Stimulated activated CD4-positive, alpha-beta T cell treated with anti-CD3 and anti-CD28 coated beads, Interleukin-1b, Interleukin-23, amount 100 ng/mL, for 24 hours (primary cell): ENCODE measurements around the gene SELENON.

Source experiments
- DNase-seq, 4 experiments: peaks; one replicate each; pipeline ENCODE4 v3.0.0-alpha.2; 2020; ENCODE audit warnings: low read depth in 4 of 4, low spot score in 1 of 4

SELENON gene

DNA sequence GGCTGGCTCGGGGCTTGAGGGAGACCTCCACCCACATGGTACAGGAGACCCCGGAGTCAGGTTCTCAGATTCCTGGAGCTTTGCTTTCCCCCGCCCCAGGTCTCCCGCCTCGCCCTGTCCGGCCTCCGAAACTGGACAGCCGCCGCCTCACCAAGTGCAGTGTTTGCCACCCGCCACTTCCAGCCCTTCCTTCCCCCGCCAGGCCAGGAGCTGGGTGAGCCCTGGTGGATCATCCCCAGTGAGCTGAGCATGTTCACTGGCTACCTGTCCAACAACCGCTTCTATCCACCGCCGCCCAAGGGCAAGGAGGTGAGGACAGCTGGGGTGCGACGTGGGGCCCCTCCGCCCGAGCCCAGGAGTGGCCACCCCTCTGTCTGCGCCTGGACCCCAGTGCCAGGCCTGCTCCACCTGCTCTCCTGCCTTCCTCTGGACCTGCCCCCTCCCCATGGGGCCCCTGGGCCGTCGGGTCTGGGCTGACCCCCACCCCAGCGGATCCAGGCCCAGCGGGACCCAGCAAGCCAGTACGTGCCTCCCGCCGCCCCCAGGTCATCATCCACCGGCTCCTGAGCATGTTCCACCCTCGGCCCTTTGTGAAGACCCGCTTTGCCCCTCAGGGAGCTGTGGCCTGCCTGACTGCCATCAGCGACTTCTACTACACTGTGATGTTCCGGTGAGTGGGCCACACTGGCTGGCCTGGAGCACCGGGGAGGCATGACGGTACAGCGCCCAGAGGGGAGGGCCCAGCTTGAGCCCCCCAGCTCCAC, 8.7 kb downstream of the SELENON start:
- DNase-seq, result no peak

- DNase-seq, result no peak
These were observed 9.4 kb downstream of the SELENON start for GRCh38 chr1:25809283-25809926.

DNA sequence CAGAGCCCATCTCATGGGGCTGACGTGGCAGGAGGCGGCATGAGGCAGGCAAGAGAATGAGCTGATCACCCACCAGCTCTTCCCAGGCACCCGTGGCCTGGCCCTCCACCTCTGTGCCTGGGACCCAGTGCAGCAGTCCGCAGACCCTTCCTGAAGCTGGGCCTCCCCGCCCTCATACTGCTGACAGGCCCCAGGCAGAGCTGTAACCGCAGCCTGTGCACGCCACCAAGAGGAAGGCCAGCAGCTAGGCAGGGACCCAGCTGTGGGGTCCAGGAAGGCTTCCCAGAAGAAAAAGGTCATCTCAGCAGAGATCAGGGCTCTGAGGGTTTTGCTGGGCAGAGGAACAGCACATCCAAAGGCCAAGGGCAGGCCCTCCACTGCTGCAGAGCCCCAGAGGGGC, 9.9 kb downstream of the SELENON start:
- no peak for DNase-seq

- DNase-seq, result peak; percentile 67 to 78 (median 72)
These were observed 10.6 kb downstream of the SELENON start for GRCh38 chr1:25810341-25811299.

DNA sequence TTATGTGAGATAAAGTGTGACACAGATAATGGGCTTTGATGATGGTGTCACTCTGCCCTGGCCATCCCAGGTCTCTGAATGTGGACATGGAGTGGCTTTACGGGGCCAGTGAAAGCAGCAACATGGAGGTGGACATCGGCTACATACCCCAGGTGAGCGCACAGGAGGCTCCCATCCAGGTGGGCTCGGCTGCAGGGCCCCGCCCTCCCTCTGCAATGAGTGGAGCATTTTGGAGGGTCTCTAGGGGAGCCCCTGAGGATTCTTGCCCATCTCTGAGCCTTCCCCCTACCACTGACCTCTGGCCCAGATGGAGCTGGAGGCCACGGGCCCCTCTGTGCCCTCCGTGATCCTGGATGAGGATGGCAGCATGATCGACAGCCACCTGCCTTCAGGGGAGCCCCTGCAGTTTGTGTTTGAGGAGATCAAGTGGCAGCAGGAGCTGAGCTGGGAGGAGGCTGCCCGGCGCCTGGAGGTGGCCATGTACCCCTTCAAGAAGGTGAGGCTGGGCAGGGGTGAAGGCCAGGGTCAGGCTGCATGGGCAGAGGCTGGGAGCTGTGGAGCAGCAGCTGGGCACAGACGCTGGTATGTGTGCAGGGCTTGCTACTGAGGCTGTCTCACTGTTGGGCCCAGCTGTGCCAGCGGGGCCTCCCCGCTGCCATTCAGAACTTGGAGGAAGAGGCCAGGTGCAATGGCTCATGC, 11.5 kb downstream of the SELENON start:
- no peak for DNase-seq

GRCh38 chr1:25813071-25813733, 13.2 kb downstream of the SELENON start:
- no peak for DNase-seq

GRCh38 chr1:25813734-25814471, 13.9 kb downstream of the SELENON start:
- DNase-seq, result no peak

GRCh38 chr1:25814549-25815087, 14.6 kb downstream of the SELENON start:
- no peak for DNase-seq

GRCh38 chr1:25815208-25816111, 15.5 kb downstream of the SELENON start:
- no peak for DNase-seq

GRCh38 chr1:25816112-25816718, 16.2 kb downstream of the SELENON start:
- DNase-seq, result no peak

- DNase-seq, result no peak
These were observed 18.0 kb downstream of the SELENON start for GRCh38 chr1:25817840-25818501.

- DNase-seq, result no peak
These were observed 18.6 kb downstream of the SELENON start for GRCh38 chr1:25818569-25818968.

- peak; percentile 83 to 93 (median 86) for DNase-seq
These were observed 19.7 kb downstream of the SELENON start, which contains the start of gene MTFR1L for GRCh38 chr1:25819491-25820246. MTFR1L (plus strand) TSS chr1:25819954; CDS start chr1:25823105, 3,151 bp downstream.

DNA sequence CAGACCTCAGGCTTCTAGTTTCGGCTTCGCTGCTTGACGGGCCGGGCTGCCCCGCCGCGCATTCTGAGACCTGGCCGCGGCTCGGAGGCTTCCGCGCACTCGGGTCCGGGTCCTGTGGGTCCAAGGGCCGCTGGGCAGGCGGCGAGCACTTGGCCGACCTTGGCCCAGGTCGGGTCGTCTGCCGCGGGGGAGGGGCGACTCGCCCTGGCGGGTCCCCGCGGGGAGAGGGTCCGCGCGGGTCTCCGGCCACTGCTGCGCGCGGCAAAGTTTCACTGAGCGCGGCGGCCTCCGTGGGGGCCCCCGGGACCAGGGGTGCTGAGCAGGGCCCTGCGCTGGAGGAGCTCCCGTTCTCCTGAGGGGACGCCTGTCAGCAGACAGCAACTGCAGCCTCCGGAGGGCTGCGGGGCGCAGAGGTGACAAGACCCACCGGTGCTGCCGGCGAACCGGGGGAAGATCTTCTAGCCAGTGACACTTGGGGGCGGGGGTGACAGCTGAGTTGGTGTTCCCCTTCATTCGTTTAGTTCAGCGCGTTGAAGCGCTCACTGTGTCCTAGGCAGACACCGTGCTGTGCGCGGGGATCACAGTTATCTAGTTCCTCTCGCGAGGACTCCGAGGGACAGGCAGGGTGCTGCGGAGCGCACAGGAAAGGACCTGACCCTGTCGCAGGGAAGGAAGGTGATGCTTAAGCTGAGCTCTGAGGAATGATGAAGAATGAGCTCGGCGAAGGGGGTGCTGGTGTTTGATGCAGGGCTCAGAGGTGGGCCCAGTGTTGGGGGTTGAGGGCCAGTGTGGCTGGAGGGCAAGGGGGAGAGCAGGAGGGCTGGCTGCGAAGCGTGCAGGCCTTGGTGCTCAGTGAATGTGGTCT, 20.5 kb downstream of the SELENON start:
- DNase-seq, result peak in 3 of 4 experiments; percentile 28 to 57 (median 56)

DNA sequence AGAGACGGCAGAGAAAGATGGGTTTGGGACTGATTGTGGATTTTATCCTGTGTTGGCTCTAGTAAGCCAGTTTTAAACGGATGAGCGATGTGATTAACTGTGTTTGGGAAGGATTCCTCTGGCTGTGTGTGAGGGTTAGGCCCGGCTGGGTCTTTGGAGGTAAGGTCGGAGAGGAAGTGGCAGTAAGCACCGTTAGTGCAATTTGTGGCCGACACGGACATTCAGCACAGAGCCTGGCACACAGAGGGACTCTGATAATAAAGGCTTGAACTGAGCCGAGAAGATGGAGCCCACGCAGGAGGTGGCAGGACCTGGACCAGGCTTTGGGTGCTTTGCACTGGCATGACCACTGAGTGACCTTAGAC, 21.1 kb downstream of the SELENON start:
- DNase-seq, result no peak

DNA sequence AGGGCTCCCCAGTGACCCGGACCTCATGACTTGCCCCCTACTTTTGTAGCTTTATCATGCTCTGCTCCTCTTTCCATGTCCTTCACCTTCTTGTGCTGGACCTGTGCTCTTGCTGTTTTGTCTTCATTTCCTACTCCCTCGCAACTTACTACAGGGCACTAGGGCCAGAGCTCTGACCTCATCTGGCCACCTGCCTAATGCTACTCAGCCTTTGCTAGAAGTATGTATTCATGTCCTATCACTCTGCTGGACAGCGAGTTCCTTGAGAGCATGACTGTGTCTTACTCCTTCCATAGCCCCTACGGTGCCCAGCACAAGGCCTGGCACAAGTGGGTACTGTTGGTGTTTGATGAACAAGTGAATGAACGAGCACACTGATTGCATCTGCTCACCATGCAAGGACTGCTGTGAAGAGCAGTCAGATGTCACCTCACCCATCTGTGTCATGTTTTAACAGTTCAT, 21.7 kb downstream of the SELENON start:
- no peak for DNase-seq
